ENCODE measurements around the gene TEX13D.

TEX13D gene

GRCh38 chrX:124337916-124338315, 5.5 kb downstream of the TEX13D start:
- H3K27me3 ChIP-seq (ENCODE audit: control insufficient read depth in 1 of 2, insufficient read depth in 2 of 2, low read length in 2 of 2), result peaks cover 0 to 10% of the 10 kb centered on the region in 2 donors
- no peak overlapping the region for H3K27ac ChIP-seq (ENCODE audit: low read depth, low read length)
- H3K9ac ChIP-seq (ENCODE audit: low read length), result no peak overlapping the region

DNA sequence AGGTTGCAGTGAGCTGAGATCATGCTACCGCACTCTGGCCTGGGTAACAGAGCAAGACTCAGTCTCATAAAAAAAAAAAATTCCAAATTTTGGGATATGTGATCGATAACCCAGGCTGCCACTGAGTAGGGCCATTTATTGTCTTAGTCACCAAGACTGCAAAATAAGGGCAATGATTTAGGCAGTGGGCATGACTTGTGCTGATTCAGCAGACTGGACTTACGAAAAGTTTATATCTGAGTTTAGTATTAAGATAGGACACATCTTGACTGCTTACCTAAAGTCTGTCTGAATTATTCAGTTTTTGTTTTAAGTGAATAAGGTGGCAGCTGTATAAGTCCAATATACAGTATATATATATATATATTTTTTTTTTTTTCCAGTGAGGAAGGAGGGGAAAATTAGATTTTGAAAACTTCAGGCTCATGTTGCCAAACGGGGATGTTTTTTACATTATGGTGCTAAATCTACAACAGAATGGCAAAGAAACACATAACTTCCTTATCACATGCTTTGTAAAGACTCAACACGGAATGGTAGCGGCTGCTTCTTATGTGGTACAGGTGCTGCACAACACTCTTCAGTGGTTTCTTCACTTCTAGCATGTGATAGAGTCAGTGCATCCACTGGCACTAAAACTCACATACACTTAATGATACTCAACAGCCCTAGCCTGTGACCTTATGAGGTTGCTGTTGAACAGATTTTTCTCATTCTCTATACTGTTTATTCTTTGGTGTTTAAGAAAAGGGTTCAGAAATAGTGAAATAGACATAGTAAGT, 6.5 kb downstream of the TEX13D start:
- H3K4me1 ChIP-seq (ENCODE audit: insufficient read depth, low read length), result no peaks in the 10 kb centered on the region
- no peak overlapping the region for H3K27ac ChIP-seq (ENCODE audit: low read depth, low read length)
- H3K9me3 ChIP-seq (ENCODE audit: low read length), result no peaks in the 10 kb centered on the region
- H3K27me3 ChIP-seq (ENCODE audit: control insufficient read depth in 1 of 2, insufficient read depth in 2 of 2, low read length in 2 of 2), result peaks cover 0 to 4% of the 10 kb centered on the region in 2 donors
- H3K36me3 ChIP-seq (ENCODE audit: insufficient read depth, low read length), result no peaks in the 10 kb centered on the region
- no peak overlapping the region for H3K4me3 ChIP-seq (ENCODE audit: low read depth in 1 of 2, low read length in 2 of 2)
- H3K9ac ChIP-seq (ENCODE audit: low read length), result no peak overlapping the region

More at GRCh38 chrX:124337916-124338315, 5.5 kb downstream of the TEX13D start:
- H3K9me3 ChIP-seq (ENCODE audit: low read length), result no peaks in the 10 kb centered on the region
- no peak overlapping the region for H3K4me3 ChIP-seq (ENCODE audit: low read depth in 1 of 2, low read length in 2 of 2)
- H3K4me1 ChIP-seq (ENCODE audit: insufficient read depth, low read length), result no peaks in the 10 kb centered on the region
- H3K36me3 ChIP-seq (ENCODE audit: insufficient read depth, low read length), result no peaks in the 10 kb centered on the region

GRCh38 chrX:124341396-124342132, 9.1 kb downstream of the TEX13D start:
- H3K36me3 ChIP-seq (ENCODE audit: insufficient read depth, low read length), result no peaks in the 10 kb centered on the region
- no peaks in the 10 kb centered on the region for H3K4me1 ChIP-seq (ENCODE audit: insufficient read depth, low read length)
- no peak overlapping the region for H3K9ac ChIP-seq (ENCODE audit: low read length)
- H3K27ac ChIP-seq (ENCODE audit: low read depth, low read length), result no peak overlapping the region
- peaks cover 0 to 4% of the 10 kb centered on the region in 2 donors for H3K27me3 ChIP-seq (ENCODE audit: control insufficient read depth in 1 of 2, insufficient read depth in 2 of 2, low read length in 2 of 2)
- H3K4me3 ChIP-seq (ENCODE audit: low read depth in 1 of 2, low read length in 2 of 2), result no peak overlapping the region
- H3K9me3 ChIP-seq (ENCODE audit: low read length), result no peaks in the 10 kb centered on the region

DNA sequence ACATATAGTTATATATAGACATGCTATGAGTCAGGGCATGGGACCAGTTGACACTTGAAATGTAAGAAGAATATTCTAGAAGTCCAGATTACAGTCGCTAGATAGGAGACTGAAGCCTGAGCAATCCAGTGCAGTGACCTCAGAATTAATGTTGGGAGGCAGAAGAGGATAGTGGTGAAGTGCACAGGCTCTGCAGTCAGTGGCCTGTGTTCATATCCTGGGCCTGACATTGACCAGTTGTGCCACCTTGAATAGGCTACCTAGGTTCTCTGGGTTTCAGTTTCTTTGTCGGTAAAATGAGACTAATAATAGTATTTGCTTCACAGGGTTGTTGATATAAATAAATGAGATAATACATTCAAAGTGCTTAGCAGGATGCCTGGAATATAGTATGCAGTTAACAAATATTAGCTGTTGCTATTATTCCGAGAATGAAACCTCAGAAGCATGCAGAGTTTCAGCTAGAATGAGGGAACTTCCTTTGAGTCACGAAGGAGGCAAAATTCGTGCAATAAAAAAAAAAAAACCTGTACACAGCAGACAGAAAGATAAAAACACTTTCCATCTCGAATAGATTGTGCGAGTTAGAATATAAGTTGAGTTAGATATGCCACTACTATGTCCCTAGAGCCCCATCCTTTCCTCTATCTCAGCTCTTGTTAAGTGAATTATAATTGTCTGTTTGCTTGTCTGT, 9.9 kb downstream of the TEX13D start:
- Histone ChIP-seq H3K9ac (ENCODE audit: low read length) (no peak overlapping the region), H3K4me3 (ENCODE audit: low read depth in 1 of 2, low read length in 2 of 2) (no peak overlapping the region), H3K27me3 (ENCODE audit: control insufficient read depth in 1 of 2, insufficient read depth in 2 of 2, low read length in 2 of 2) (no peaks in the 10 kb centered on the region), H3K9me3 (ENCODE audit: low read length) (no peaks in the 10 kb centered on the region), H3K27ac (ENCODE audit: low read depth, low read length) (no peak overlapping the region), H3K4me1 (ENCODE audit: insufficient read depth, low read length) (no peaks in the 10 kb centered on the region), H3K36me3 (ENCODE audit: insufficient read depth, low read length) (no peaks in the 10 kb centered on the region)

GRCh38 chrX:124343016-124343415, 10.6 kb downstream of the TEX13D start:
- Histone ChIP-seq H3K27me3 (ENCODE audit: control insufficient read depth in 1 of 2, insufficient read depth in 2 of 2, low read length in 2 of 2) (no peaks in the 10 kb centered on the region), H3K27ac (ENCODE audit: low read depth, low read length) (no peak overlapping the region), H3K4me3 (ENCODE audit: low read depth in 1 of 2, low read length in 2 of 2) (no peak overlapping the region), H3K9me3 (ENCODE audit: low read length) (no peaks in the 10 kb centered on the region), H3K4me1 (ENCODE audit: insufficient read depth, low read length) (no peaks in the 10 kb centered on the region), H3K9ac (ENCODE audit: low read length) (no peak overlapping the region), H3K36me3 (ENCODE audit: insufficient read depth, low read length) (no peaks in the 10 kb centered on the region)

GRCh38 chrX:124344246-124344645, 11.8 kb downstream of the TEX13D start:
- Histone ChIP-seq H3K4me1 (ENCODE audit: insufficient read depth, low read length) (no peaks in the 10 kb centered on the region), H3K9me3 (ENCODE audit: low read length) (no peaks in the 10 kb centered on the region), H3K4me3 (ENCODE audit: low read depth in 1 of 2, low read length in 2 of 2) (no peak overlapping the region), H3K27me3 (ENCODE audit: control insufficient read depth in 1 of 2, insufficient read depth in 2 of 2, low read length in 2 of 2) (no peaks in the 10 kb centered on the region), H3K27ac (ENCODE audit: low read depth, low read length) (no peak overlapping the region), H3K9ac (ENCODE audit: low read length) (no peak overlapping the region), H3K36me3 (ENCODE audit: insufficient read depth, low read length) (no peaks in the 10 kb centered on the region)

DNA sequence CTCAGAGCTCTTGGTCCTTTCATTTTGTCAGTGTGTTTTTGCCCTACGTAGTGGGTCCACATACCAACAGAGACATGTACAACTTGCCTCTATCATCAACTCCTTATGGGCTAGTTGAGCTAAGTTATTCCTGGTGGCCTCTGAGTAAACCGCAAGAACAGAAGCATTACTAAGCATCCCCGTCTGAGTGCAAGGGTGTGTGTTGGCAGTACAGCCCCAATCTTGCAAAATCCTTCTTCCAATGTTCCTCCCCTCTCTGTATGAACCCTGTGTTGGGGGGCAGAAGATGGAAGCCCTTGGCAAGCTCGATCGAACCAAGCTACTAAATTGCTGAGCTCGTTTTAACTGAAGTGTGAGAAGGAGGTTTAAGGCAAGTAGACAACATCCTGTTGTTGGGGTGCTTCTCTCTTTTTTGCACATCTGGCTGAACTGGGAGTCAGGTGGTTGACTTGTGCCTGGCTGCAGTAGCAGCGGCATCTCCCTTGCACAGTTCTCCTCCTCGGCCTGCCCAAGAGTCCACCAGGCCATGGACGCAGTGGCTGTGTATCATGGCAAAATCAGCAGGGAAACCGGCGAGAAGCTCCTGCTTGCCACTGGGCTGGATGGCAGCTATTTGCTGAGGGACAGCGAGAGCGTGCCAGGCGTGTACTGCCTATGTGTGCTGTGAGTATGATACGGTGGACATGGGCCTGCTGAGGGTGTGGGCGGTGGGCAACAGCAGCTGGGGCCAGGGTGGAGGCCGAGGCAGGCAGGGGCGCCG, 13.8 kb downstream of the TEX13D start, which contains the start of gene SH2D1A:
SH2D1A (plus strand) TSS at position 447 of the 760 bp plus-strand sequence; CDS start at position 527, 80 bp downstream.
- no peak within 1 kb of the TSS for H3K27ac ChIP-seq (ENCODE audit: low read depth, low read length)
- no peaks in the 10 kb centered on the region for H3K36me3 ChIP-seq (ENCODE audit: insufficient read depth, low read length)
- no peak within 1 kb of the TSS for H3K4me3 ChIP-seq (ENCODE audit: low read depth in 1 of 2, low read length in 2 of 2)
- H3K4me1 ChIP-seq (ENCODE audit: insufficient read depth, low read length), result no peaks in the 10 kb centered on the region
- H3K9me3 ChIP-seq (ENCODE audit: low read length), result no peaks in the 10 kb centered on the region
- no peak within 1 kb of the TSS for H3K9ac ChIP-seq (ENCODE audit: low read length)
- H3K27me3 ChIP-seq (ENCODE audit: control insufficient read depth in 1 of 2, insufficient read depth in 2 of 2, low read length in 2 of 2), result no peaks in the 10 kb centered on the region

- H3K9me3 ChIP-seq (ENCODE audit: low read length), result no peaks in the 10 kb centered on the region
- no peaks in the 10 kb centered on the region for H3K36me3 ChIP-seq (ENCODE audit: insufficient read depth, low read length)
- no peaks in the 10 kb centered on the region for H3K4me1 ChIP-seq (ENCODE audit: insufficient read depth, low read length)
- H3K9ac ChIP-seq (ENCODE audit: low read length), result no peak overlapping the region
- H3K4me3 ChIP-seq (ENCODE audit: low read depth in 1 of 2, low read length in 2 of 2), result no peak overlapping the region
- no peak overlapping the region for H3K27ac ChIP-seq (ENCODE audit: low read depth, low read length)
- H3K27me3 ChIP-seq (ENCODE audit: control insufficient read depth in 1 of 2, insufficient read depth in 2 of 2, low read length in 2 of 2), result no peaks in the 10 kb centered on the region
These were observed 14.4 kb downstream of the TEX13D start for GRCh38 chrX:124346877-124347241.

- H3K27me3 ChIP-seq (ENCODE audit: control insufficient read depth in 1 of 2, insufficient read depth in 2 of 2, low read length in 2 of 2), result no peaks in the 10 kb centered on the region
- no peak overlapping the region for H3K9ac ChIP-seq (ENCODE audit: low read length)
- no peak overlapping the region for H3K27ac ChIP-seq (ENCODE audit: low read depth, low read length)
- no peaks in the 10 kb centered on the region for H3K9me3 ChIP-seq (ENCODE audit: low read length)
- H3K4me1 ChIP-seq (ENCODE audit: insufficient read depth, low read length), result no peaks in the 10 kb centered on the region
- H3K36me3 ChIP-seq (ENCODE audit: insufficient read depth, low read length), result no peaks in the 10 kb centered on the region
- no peak overlapping the region for H3K4me3 ChIP-seq (ENCODE audit: low read depth in 1 of 2, low read length in 2 of 2)
These were observed 14.8 kb downstream of the TEX13D start for GRCh38 chrX:124347242-124347641.

GRCh38 chrX:124348182-124348581, 15.7 kb downstream of the TEX13D start:
- H3K4me3 ChIP-seq (ENCODE audit: low read depth in 1 of 2, low read length in 2 of 2), result no peak overlapping the region
- no peaks in the 10 kb centered on the region for H3K4me1 ChIP-seq (ENCODE audit: insufficient read depth, low read length)
- H3K27ac ChIP-seq (ENCODE audit: low read depth, low read length), result no peak overlapping the region
- no peaks in the 10 kb centered on the region for H3K27me3 ChIP-seq (ENCODE audit: control insufficient read depth in 1 of 2, insufficient read depth in 2 of 2, low read length in 2 of 2)
- H3K36me3 ChIP-seq (ENCODE audit: insufficient read depth, low read length), result no peaks in the 10 kb centered on the region
- no peaks in the 10 kb centered on the region for H3K9me3 ChIP-seq (ENCODE audit: low read length)
- H3K9ac ChIP-seq (ENCODE audit: low read length), result no peak overlapping the region

Data from muscle layer of colon (tissue), 2 donors.